GM23248 (cell line): Measurements from ENCODE around the gene GANC. TPM values are rescaled to one million over a fixed set of nuclear protein-coding genes. Genes with fewer than 3 reads are reported as not detected.

Experiments
- DNase-seq: peaks from one replicate; pipeline ENCODE4 v3.0.0-alpha.2; 2015
- H2AFZ ChIP-seq: fragments of 200-600 bp; sonication (generic); 2 replicates; pipeline ENCODE4 v1.6.1; 2016; ENCODE audit warnings: antibody characterized with exemption
- H3F3A ChIP-seq: fragments of 200-600 bp; sonication (generic); 2 replicates; pipeline ENCODE4 v1.6.1; 2016; ENCODE audit warnings: mild to moderate bottlenecking, antibody characterized with exemption, mixed run types; ENCODE audit not compliant: insufficient read depth
- H3K27ac ChIP-seq: fragments of 200-600 bp; sonication (generic); 2 replicates; pipeline ENCODE4 v1.5.1; 2016; ENCODE audit warnings: mild to moderate bottlenecking
- H3K27me3 ChIP-seq: fragments of 200-600 bp; sonication (generic); replicated peaks from 2 replicates; pipeline ENCODE4 v1.6.1; 2016; ENCODE audit warnings: mild to moderate bottlenecking; ENCODE audit not compliant: insufficient read depth
- H3K36me3 ChIP-seq: fragments of 200-600 bp; sonication (generic); 2 replicates; pipeline ENCODE4 v1.6.1; 2016; ENCODE audit warnings: low read depth, mild to moderate bottlenecking
- H3K4me1 ChIP-seq: fragments of 200-600 bp; sonication (generic); 2 replicates; pipeline ENCODE4 v1.6.1; 2016; ENCODE audit warnings: mild to moderate bottlenecking; ENCODE audit not compliant: insufficient read depth
- H3K4me2 ChIP-seq: fragments of 200-600 bp; sonication (generic); one replicate; pipeline ENCODE4 v1.6.1; 2016; ENCODE audit warnings: mild to moderate bottlenecking; ENCODE audit not compliant: unreplicated experiment
- H3K4me3 ChIP-seq: fragments of 200-600 bp; sonication (generic); 2 replicates; pipeline ENCODE4 v1.5.1; 2016; ENCODE audit warnings: mild to moderate bottlenecking
- H3K79me2 ChIP-seq: fragments of 200-600 bp; sonication (generic); 2 replicates; pipeline ENCODE4 v1.6.1; 2016; ENCODE audit warnings: mild to moderate bottlenecking; ENCODE audit not compliant: insufficient read depth
- H3K9ac ChIP-seq: fragments of 200-600 bp; sonication (generic); 2 replicates; pipeline ENCODE4 v1.6.1; 2016; ENCODE audit warnings: mild to moderate bottlenecking
- H3K9me2 ChIP-seq: fragments of 200-600 bp; sonication (generic); 2 replicates; pipeline ENCODE4 v1.6.1; 2016; ENCODE audit warnings: mixed run types, mild to moderate bottlenecking, moderate library complexity; ENCODE audit not compliant: insufficient read depth
- H3K9me3 ChIP-seq: fragments of 200-600 bp; sonication (generic); one replicate; pipeline ENCODE4 v1.6.1; 2017; ENCODE audit warnings: low read depth
- H4K20me1 ChIP-seq: fragments of 200-600 bp; sonication (generic); 2 replicates; pipeline ENCODE4 v1.6.0; 2016; ENCODE audit not compliant: insufficient read depth
- EZH2 ChIP-seq: fragments of 200-600 bp; sonication (generic); IDR thresholded peaks from 2 replicates; pipeline ENCODE4 v1.6.1; 2018; ENCODE audit warnings: antibody characterized with exemption, mild to moderate bottlenecking; ENCODE audit not compliant: insufficient read depth, poor library complexity, severe bottlenecking
- EZH2phosphoT487 ChIP-seq: fragments of 200-600 bp; sonication (generic); IDR thresholded peaks from 2 replicates; pipeline ENCODE4 v1.6.1; 2018; ENCODE audit warnings: antibody characterized with exemption, moderate library complexity, mild to moderate bottlenecking, low read depth; ENCODE audit not compliant: insufficient read depth
- WGBS, 2 experiments: methylation state at CpG; one replicate each; pipeline ENCODE4 v1.1.6; 2015 to 2017; ENCODE audit warnings: low lambda C conversion rate in 2 of 2, low coverage in 1 of 2; ENCODE audit errors: missing lambda C conversion rate in 2 of 2; 5-methylcytosine and 5-hydroxymethylcytosine counted together
- in situ Hi-C: fragments of 300-500 bp; cut with MboI; formaldehyde crosslinking; loops from 2 replicates; pipeline ENCODE4 v1.15.0; 2020
- polyA plus RNA-seq: library from polyadenylated mRNA; unstranded; fragments of >200 nt; fragmentation: Nextera tagmentation; extraction: Ambion mirVana; gene quantifications from 2 replicates; pipeline ENCODE4 v1.2.1, GENCODE V29; 2016
- total RNA-seq: library from RNA; depleted of rRNA; stranded (reverse); fragments of >200 nt; shearing (Covaris generic); gene quantifications from 2 replicates; pipeline ENCODE4 v1.2.3, GENCODE V29; 2014

Gene GANC
- total and polyA plus RNA-seq, 2 experiments from 2014 or later: 21.4 to 26.8 TPM

GRCh38 chr15:42276762-42277161, 3.8 kb downstream of the GANC start:
- Histone ChIP-seq H3K4me3 (no peak overlapping the region), H3K4me2 (no peak overlapping the region), H3K79me2 (peaks cover 43% of the 10 kb centered on the region), H3K4me1 (peaks cover 22% of the 10 kb centered on the region), H3K36me3 (peaks cover 16% of the 10 kb centered on the region; the same call in 1 of the 2 replicates), H3F3A (peaks cover 23% of the 10 kb centered on the region), H2AFZ (no peak overlapping the region), H3K27ac (no peak overlapping the region), H3K27me3 (no peaks in the 10 kb centered on the region), H4K20me1 (no peaks in the 10 kb centered on the region), H3K9ac (no peak overlapping the region), H3K9me2 (no peaks in the 10 kb centered on the region), H3K9me3 (no peaks in the 10 kb centered on the region)
- DNase-seq: no peak
- WGBS, 2 experiments: 98 to 100% methylated on average over 2 of the region's 2 CpGs
- in situ Hi-C loops: no loop called here
- TF ChIP-seq EZH2 (no peak), EZH2phosphoT487 (no peak)

- Histone ChIP-seq H3K27me3 (no peaks in the 10 kb centered on the region), H3K4me3 (no peak overlapping the region), H3F3A (peaks cover 15% of the 10 kb centered on the region), H3K9me3 (no peaks in the 10 kb centered on the region), H3K4me2 (no peak overlapping the region), H3K36me3 (peaks cover 21% of the 10 kb centered on the region), H3K27ac (no peak overlapping the region), H2AFZ (no peak overlapping the region), H3K79me2 (peaks cover 32% of the 10 kb centered on the region), H3K9ac (no peak overlapping the region), H3K9me2 (no peaks in the 10 kb centered on the region), H3K4me1 (peaks cover 20% of the 10 kb centered on the region), H4K20me1 (no peaks in the 10 kb centered on the region)
- DNase-seq: no peak
- in situ Hi-C loops: no loop called here
- TF ChIP-seq EZH2phosphoT487: no peak
- TF ChIP-seq EZH2: no peak
- 67% methylated on average over 3 of the region's 3 CpGs for WGBS, 2 experiments
Observed at GRCh38 chr15:42279234-42279723, 6.3 kb downstream of the GANC start.

GRCh38 chr15:42282344-42282743, 9.3 kb downstream of the GANC start:
- Histone ChIP-seq H3K4me3 (no peak overlapping the region), H3K27ac (no peak overlapping the region), H3K27me3 (no peaks in the 10 kb centered on the region), H3K9me2 (no peaks in the 10 kb centered on the region), H3K4me2 (no peak overlapping the region), H3K36me3 (peaks cover 24% of the 10 kb centered on the region), H3F3A (0 out of 2 replicates have a peak, but pooled peaks cover 12% of the 10 kb centered on the region), H4K20me1 (no peaks in the 10 kb centered on the region), H3K9me3 (no peaks in the 10 kb centered on the region), H3K79me2 (peaks cover 3% of the 10 kb centered on the region; the same call in 1 of the 2 replicates), H3K9ac (no peak overlapping the region), H3K4me1 (peaks cover 12% of the 10 kb centered on the region; the same call in 1 of the 2 replicates), H2AFZ (no peak overlapping the region)
- TF ChIP-seq EZH2 (no peak), EZH2phosphoT487 (no peak)
- in situ Hi-C loops: no loop called here
- DNase-seq: no peak

DNA sequence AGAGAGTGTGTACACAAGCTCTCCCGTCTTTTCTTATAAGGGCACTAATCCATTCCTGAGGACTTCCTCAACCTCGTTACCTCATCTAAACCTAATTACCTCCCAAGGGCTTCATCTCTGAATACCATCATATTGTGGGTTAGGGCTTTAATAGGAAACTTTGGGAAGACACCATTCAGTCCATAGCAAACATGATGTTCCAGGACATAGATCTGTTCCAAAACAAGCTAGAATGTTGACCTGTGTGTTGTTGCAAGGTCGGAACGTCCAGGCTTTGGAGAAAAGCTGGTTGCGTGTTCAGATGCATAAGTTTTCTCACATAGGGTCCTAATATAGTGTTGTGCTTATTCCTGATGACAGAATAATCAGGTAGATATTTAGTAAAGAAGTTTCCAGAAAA, 9.9 kb downstream of the GANC start:
- no peaks in the 10 kb centered on the region for H3K9me3 ChIP-seq
- no peak for DNase-seq
- H3K36me3 ChIP-seq: peaks cover 27% of the 10 kb centered on the region
- no peaks in the 10 kb centered on the region for H3K9me2 ChIP-seq
- H3K4me1 ChIP-seq: peaks cover 12% of the 10 kb centered on the region; the same call in 1 of the 2 replicates
- H3K79me2 ChIP-seq: no peaks in the 10 kb centered on the region
- H4K20me1 ChIP-seq: no peaks in the 10 kb centered on the region
- H3K4me3 ChIP-seq: no peak overlapping the region
- no peak overlapping the region for H3K4me2 ChIP-seq
- in situ Hi-C loops: no loop called here
- WGBS, 2 experiments: 72 to 75% methylated on average over 5 of the region's 5 CpGs
- 0 out of 2 replicates have a peak, but pooled peaks cover 12% of the 10 kb centered on the region for H3F3A ChIP-seq
- no peaks in the 10 kb centered on the region for H3K27me3 ChIP-seq
- H3K9ac ChIP-seq: no peak overlapping the region
- no peak overlapping the region for H3K27ac ChIP-seq
- TF ChIP-seq EZH2phosphoT487 (no peak), EZH2 (no peak)
- no peak overlapping the region for H2AFZ ChIP-seq

DNA sequence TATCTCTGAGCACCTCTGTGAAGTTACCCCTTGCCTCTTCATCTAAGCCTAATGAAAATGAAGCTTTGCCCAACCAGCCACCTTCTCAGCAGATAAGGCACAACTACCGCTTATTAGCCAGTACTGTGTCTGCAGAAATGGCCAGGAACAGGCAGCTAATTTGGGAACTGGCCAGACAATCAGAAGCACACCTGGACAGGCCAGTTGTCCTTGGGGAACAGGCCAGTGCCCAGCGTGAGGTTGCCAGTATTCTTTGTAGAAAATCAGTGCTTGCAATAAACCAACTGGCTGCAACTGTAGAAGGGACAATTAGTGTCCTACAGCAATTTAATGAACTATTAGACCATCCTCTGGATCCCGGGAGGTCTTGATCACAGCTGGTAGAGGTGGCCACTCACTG, 10.7 kb downstream of the GANC start:
- no peak for DNase-seq
- no peak overlapping the region for H3K4me3 ChIP-seq

More for the DNA sequence above, 10.7 kb downstream of the GANC start:
- no peak overlapping the region for H3K9ac ChIP-seq
- no peak overlapping the region for H3K27ac ChIP-seq
- H3F3A ChIP-seq: 0 out of 2 replicates have a peak, but pooled peaks cover 12% of the 10 kb centered on the region
- H3K9me2 ChIP-seq: no peaks in the 10 kb centered on the region
- peaks cover 12% of the 10 kb centered on the region; the same call in 1 of the 2 replicates for H3K4me1 ChIP-seq
- no peak overlapping the region for H3K4me2 ChIP-seq
- H4K20me1 ChIP-seq: no peaks in the 10 kb centered on the region
- no peaks in the 10 kb centered on the region for H3K9me3 ChIP-seq
- no peaks in the 10 kb centered on the region for H3K79me2 ChIP-seq
- H2AFZ ChIP-seq: no peak overlapping the region
- TF ChIP-seq EZH2: no peak
- TF ChIP-seq EZH2phosphoT487: no peak
- no peaks in the 10 kb centered on the region for H3K27me3 ChIP-seq
- peaks cover 25% of the 10 kb centered on the region for H3K36me3 ChIP-seq
- in situ Hi-C loops: no loop called here
- WGBS, 2 experiments: 93 to 94% methylated on average over 3 of the region's 3 CpGs
